ENCODE results near the gene MED12.
"Not testable (repeated sequence)": the region's sequence is repeated elsewhere in the genome, so short reads cannot be mapped to it uniquely, and the experiment has no call there.

The MED12 gene

DNA sequence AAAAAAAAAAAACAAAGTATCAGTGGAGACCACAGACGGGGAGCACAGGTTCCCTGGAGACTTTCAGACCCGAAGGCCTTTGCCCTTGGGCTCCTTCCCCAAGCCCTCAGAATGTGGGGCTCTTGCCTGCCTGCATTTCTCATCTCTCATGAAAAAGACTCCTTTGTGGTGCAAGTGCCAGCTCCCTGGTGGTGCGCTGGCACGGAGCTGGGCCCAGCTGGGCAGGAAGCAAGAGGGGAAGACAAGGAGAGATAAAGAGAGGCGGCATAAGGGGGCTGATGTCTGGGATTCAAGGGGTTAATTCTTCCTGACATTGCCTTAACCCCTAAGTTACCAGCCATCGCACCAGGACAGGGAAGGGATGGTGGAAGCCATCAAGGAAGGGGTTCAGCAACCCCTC is 48.1 kb downstream of the MED12 start:
- no peak for DNase-seq

DNA sequence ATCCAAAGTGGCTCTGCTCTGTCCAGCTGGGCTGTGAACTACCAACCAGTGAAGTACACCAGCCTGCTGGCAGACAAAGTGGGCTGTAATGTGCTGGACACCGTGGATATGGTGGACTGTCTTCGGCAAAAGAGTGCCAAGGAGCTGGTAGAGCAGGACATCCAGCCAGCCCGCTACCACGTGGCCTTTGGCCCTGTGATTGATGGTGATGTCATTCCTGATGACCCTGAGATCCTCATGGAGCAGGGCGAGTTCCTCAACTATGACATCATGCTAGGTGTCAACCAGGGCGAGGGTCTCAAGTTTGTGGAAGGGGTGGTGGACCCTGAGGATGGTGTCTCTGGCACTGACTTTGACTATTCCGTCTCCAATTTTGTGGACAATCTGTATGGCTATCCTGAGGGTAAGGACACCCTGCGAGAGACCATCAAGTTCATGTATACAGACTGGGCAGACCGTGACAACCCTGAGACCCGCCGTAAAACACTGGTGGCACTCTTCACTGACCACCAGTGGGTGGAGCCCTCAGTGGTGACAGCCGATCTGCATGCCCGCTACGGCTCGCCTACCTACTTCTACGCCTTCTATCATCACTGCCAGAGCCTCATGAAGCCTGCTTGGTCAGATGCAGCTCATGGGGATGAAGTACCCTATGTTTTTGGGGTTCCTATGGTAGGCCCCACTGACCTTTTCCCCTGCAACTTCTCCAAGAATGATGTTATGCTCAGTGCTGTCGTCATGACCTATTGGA is 48.8 kb downstream of the MED12 start:
- DNase-seq, result no peak

DNA sequence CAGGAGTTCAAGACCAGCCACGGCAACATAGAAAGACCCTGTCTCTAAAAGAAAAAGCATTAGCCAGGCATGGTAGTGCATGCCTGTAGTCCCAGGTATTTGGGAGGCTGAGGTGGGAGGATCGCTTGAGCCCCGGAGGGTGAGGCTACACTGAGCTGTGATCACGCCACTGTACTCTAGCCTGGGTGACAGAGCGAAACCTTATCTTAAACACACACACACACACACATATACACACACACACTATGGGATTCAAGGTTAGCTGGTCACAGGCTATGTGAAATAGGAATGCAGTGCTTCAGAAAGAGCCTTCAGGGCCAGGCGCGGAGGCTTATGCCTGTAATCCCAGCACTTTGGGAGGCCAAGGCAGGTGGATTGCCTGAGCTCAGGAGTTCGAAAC is 49.7 kb downstream of the MED12 start:
- no peak for DNase-seq

DNA sequence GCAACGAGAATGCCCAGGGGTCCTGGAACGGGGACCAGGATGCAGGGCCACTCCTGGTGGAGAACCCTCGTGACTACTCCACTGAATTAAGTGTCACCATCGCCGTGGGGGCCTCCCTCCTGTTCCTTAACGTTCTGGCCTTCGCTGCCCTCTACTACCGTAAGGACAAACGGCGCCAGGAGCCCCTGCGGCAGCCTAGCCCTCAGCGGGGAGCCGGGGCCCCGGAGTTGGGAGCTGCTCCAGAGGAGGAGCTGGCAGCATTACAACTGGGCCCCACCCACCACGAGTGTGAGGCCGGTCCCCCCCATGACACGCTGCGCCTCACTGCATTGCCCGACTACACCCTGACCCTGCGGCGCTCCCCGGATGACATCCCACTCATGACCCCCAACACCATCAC is 51.2 kb downstream of the MED12 start:
- DNase-seq, result no peak

GRCh38 chrX:71170660-71171059 is 52.3 kb downstream of the MED12 start:
- no peak for DNase-seq

GRCh38 chrX:71171110-71171801 is 52.9 kb downstream of the MED12 start:
- DNase-seq, result peak in 1 of 2 donors; percentile 8

DNA sequence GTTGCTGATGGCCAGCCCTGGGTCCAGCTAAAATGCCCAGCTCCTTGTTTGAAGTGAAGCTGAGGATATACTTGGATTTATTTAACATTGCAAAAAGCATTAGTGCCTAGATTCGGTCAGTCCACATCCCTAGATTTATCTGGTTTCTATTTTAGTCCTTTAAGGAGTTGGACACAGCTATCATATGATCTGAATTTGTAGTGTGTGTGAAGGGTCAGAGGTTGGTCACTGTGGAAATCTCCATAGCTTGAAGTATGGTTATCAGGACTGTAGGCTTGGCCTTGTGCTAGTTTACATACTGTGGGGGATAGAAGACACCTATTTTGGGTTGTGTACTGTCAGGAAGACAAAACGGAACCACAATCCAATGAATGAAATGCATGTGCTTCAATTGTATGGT is 55.0 kb downstream of the MED12 start:
- no peak for DNase-seq

- DNase-seq, result no peak
These were observed 56.4 kb downstream of the MED12 start for GRCh38 chrX:71174795-71175194.

DNA sequence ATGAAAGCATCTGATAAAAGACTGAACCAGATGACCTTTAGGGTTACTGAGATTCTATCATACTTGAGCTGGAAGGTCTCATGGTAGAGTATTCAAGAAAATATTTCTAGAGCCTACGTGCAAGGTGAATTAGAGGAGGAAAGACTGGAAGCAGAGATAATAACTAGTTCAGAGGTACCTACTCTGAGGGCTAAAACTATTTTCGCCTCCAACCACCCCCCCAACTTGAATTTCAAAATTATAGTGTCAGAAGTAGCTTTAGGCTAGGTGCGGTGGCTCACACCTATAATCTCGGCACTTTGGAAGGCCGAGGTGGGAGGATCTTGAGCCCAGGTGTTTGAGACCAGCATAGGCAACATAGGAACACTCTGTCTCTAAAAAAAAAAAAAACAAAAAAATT is 57.1 kb downstream of the MED12 start:
- DNase-seq, result no peak

DNA sequence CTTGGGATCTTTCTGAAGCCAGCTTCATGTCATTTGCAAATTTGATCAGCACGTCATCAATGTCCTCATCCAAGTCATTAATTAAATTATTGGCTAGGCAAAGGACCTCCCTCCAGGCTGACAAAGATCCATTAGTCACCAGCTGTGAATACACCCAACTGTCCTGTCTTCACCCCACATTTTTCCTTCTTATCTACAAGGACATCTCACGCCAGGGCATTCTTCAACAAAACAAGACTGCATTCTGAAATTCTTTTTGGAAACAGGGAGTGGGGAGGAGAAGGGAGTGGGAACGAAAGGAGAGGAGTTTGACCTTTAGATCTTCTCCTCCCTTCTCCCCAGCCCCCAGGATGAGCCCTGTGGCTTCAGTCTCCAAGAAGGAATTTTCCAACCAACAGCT is 58.9 kb downstream of the MED12 start:
- no peak for DNase-seq

GRCh38 chrX:71178908-71179307 is 60.5 kb downstream of the MED12 start:
- peak; percentile 0 to 11 for DNase-seq

- DNase-seq, result not testable (repeated sequence)
These were observed 62.3 kb downstream of the MED12 start for GRCh38 chrX:71180579-71181265.

- DNase-seq, result no peak
These were observed 63.1 kb downstream of the MED12 start for GRCh38 chrX:71181558-71181909.

DNA sequence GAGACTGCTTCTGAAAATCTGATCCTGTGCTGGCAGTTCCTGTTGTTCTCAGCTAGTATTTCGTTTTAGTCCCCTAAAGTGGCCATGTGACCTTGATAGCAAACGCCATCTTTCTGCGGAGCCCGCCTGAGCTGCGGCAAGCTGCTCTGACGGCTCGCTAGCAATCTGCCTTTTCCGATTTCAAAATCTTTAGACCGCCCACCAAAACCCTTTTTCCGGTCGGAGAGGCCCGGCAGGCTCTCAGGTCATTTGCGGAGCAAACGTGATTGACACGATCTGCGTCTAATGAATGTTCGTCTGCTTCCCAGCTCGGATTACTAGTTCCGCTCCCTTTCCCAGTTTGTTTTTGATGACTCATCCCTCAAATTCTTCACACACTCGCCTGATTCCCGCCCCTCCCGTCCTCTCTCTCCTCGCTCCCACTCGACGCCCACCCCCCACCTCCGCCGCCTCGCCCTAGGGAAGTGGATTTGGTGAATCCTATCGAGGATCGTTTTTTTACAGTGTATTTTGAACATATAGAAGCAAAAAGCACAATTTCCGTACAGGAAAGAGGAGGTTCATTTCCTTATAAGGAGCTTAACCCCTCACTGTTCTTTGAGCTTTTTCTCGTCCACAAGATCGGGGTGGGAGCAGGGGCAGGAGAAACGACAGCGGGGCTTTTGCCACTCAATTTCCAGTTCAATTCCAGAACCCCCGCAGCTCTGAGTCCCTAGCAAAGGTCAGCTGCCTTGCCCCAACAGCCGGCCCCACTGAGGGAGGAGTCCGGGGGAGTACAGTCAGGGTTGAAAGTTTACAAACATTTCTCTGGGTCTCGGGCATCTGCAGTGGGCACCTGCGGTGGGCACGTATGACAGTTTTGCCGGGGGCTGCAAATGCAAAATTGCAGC is 63.8 kb downstream of the MED12 start:
- DNase-seq, result peak; percentile 20 to 85

DNA sequence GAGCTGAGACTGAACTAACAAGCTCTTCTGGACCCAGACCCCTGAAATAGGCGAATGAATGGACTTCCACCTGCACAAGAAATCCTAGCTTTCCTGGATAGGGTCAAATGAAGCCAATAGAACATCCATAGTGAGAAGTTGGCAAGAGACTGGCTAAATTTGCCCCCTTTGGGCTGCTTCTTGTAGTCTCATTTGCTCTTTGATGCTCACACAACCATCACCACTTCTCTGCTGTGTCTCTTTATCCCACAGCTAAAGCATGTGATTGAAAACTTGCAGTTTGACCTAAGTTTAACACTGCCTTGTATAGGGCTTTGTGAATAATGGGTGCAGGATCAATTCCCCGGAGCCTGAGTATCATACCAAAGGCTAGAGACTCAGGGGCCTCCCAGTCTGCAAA is 64.5 kb downstream of the MED12 start:
- no peak for DNase-seq

DNA sequence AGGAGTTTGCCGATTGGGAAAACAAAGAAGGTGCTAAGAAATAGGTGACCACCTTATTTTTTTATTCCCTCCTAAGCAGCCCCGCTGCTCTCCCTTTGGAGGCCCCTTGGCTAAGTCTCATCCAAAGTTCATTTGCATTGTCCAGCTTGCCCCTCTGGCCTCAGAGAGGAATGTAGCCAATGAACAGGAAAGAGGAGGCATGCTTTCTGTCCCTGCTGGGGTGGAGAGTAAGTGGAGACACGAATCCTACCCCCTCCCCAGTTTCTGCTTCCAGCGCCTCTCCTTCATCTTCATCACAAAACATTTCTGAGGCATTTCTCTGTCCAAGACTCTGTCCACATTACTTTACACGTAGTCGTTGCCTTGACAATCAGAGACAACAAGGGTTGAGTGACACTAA is 64.9 kb downstream of the MED12 start:
- no peak for DNase-seq

DNA sequence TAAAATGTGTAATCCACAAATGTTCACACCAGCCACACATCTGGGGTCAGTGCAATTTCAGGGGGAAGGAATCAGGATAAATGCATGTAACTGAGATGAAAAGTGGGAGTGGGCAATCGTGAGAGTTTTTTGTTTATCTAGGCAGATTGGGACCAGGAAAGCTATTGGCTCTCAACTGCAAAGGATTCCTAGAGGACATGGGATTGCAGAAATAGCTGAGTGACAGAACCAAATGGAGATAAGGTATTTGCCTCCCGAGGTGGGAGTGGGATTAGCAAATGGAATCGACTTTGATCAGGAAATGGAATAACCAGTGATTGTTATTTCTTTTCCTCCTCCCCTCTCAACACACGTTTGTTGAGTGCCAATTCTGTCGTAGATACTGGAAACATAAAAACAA is 65.7 kb downstream of the MED12 start:
- no peak for DNase-seq

DNA sequence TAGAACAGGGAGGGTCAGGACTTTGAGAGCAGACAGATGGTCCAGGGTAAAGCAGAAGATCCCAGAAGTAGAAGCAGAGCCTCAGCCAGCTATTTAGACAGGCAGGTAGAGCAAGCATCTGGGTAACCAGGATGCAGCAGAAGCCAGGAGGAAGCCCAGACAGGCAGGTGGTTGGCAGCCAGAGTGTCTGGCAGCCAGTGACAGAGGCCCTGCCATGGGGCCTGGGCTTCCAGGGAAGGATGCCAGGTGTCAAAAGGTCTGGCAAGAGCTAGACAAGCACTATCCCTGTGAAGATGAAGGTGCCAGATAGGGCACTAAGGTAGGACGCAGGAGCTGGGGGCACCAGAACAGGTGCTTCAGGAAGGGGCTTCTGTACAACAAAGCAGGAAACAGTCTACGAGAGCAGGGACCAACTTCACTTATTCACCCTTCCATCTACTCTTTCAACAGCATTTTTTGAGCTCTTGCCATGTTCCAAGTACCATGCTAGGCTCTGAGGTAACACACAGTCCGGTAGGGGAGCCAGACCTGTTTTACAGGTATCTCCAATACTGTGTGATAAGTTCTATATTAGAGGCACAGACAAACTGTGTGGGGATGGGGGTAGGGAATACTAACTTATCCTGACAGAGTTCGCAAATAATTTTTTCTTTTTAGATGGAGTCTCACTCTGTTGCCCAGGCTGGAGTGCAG is 66.6 kb downstream of the MED12 start:
- DNase-seq, result no peak

- no peak for DNase-seq
These were observed 72.9 kb downstream of the MED12 start for GRCh38 chrX:71191248-71191647.
